Bronchial epithelial cell (primary cell): ENCODE data around the gene ADAMTS4. TPM values are rescaled to one million over a fixed set of nuclear protein-coding genes. Genes with fewer than 3 reads are reported as not detected.

Source experiments
- total RNA-seq: library from RNA; depleted of rRNA; stranded (reverse); fragments of >200 nt; gene quantifications from 2 replicates; pipeline ENCODE4 v1.2.1, GENCODE V29; 2014

Gene ADAMTS4
- total RNA-seq, 1 donor from 2014 or later: under 0.01 TPM

Other genes starting within 250 kb of the ADAMTS4 start
- gene ITLN2, start 244.2 kb downstream of the ADAMTS4 start, total RNA-seq: 0.26 TPM in 1 of 2 replicates, not detected in the other
- gene F11R, start 177.9 kb downstream of the ADAMTS4 start, total RNA-seq: 269 and 280 TPM in 2 replicates
- 55.5 and 87.1 TPM in 2 replicates for gene TSTD1, start 160.1 kb downstream of the ADAMTS4 start, total RNA-seq
- 58.4 and 70.2 TPM in 2 replicates for gene USF1, start 153.1 kb downstream of the ADAMTS4 start, total RNA-seq
- 1.3 and 3.1 TPM in 2 replicates for gene ARHGAP30, start 129.2 kb downstream of the ADAMTS4 start, total RNA-seq
- 108 and 200 TPM in 2 replicates for gene NECTIN4, start 109.5 kb downstream of the ADAMTS4 start, total RNA-seq
- 1.3 and 5.0 TPM in 2 replicates for gene KLHDC9, start 100.7 kb downstream of the ADAMTS4 start, total RNA-seq
- gene PFDN2, start 81.0 kb downstream of the ADAMTS4 start, total RNA-seq: 204 and 224 TPM in 2 replicates
- gene NIT1, start 80.9 kb downstream of the ADAMTS4 start, total RNA-seq: 40.5 and 58.2 TPM in 2 replicates
- 26.9 and 31.9 TPM in 2 replicates for gene DEDD, start 66.4 kb downstream of the ADAMTS4 start, total RNA-seq
- 93.5 and 94.3 TPM in 2 replicates for gene UFC1, start 45.1 kb downstream of the ADAMTS4 start, total RNA-seq
- 3.9 and 4.7 TPM in 2 replicates for gene USP21, start 39.6 kb downstream of the ADAMTS4 start, total RNA-seq
- gene PPOX, start 32.6 kb downstream of the ADAMTS4 start, total RNA-seq: 10.0 and 11.0 TPM in 2 replicates
- 11.5 and 12.9 TPM in 2 replicates for gene B4GALT3, start 21.5 kb downstream of the ADAMTS4 start, total RNA-seq
- gene NDUFS2, start 3.3 kb upstream of the ADAMTS4 start, total RNA-seq: 131 and 132 TPM in 2 replicates
- gene FCER1G, start 16.2 kb upstream of the ADAMTS4 start, total RNA-seq: 0.26 TPM in 2 replicates
- gene APOA2, start 24.6 kb upstream of the ADAMTS4 start, total RNA-seq: not detected in 2 replicates
- gene TOMM40L, start 27.0 kb upstream of the ADAMTS4 start, total RNA-seq: 7.8 and 10.8 TPM in 2 replicates
- not detected in 2 replicates for gene NR1I3, start 39.1 kb upstream of the ADAMTS4 start, total RNA-seq
- gene PCP4L1, start 59.7 kb upstream of the ADAMTS4 start, total RNA-seq: 0.26 and 3.5 TPM in 2 replicates
- under 0.01 and 0.13 TPM in 2 replicates for gene MPZ, start 110.9 kb upstream of the ADAMTS4 start, total RNA-seq
- 14.8 and 15.0 TPM in 2 replicates for gene SDHC, start 115.3 kb upstream of the ADAMTS4 start, total RNA-seq
- gene CFAP126, start 168.8 kb upstream of the ADAMTS4 start, total RNA-seq: not detected in 2 replicates